GM04503 (cell line): ENCODE data around the gene CIBAR2.

ENCODE experiments used
- DNase-seq: peaks from one replicate; pipeline ENCODE4 v3.0.0-alpha.2; 2012; ENCODE audit warnings: low read depth

CIBAR2 gene

DNA sequence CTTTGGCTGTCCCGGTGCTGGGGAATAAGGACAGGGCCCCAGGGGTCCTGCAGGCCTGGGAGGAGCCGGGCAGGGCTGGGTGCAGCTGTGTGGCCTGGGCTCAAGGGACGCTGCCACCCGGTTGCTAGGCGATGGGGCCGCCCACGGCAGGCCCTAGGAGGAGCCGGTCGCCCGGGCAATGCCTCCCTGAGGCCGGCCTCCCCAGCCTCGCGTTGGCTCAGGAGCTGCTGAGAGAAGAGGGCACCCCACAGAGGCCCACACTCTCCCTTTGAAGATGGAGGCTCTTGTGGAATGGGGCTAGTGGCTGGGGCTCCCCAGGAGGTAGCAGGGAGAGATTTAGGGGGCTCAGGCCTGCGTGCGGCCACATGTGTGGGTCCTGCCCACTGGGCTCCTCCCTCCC, at the start of gene CIBAR2:
CIBAR2 (minus strand) TSS at position 109 of the 400 bp plus-strand sequence. CDS start 120 bp downstream, outside the sequence.
- no peak for DNase-seq

DNA sequence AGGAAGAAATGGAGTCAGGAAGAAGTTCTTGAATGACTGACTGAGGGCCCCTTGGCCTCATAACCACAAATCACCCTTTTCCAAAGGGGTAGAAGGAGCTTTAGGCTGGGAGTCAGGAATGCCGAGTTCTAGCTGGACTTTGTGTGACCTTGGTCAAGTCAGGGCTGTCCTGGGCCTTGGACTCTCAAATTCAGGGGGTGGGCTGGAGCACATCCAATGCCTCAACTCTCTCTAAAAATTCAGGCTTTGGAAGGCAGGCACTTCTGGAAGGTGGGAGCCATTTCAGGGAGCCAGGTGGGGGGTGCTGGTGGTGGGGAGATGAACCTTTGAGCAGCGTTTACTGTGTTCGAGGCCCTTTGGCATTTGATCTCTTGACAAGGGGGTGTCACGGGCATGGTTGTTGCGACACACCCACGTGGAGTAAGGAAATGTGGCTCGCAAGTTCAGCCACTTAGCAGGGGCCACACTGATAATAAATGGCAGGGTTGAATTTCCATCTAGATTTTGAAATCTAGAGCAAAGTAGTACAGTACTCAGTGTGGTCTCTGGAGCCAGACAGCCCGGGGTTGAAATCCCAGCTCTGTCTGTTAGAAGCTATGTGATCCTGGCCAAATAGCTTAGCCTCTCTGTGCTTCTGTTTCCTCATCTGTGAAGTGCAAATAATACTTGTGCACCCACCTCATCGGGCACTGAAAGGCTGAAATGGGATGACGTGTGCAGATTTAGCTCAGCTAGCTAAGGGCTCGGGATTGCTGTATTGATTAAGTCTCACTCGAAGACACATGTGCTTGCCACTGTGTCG, 47.1 kb upstream of the CIBAR2 start:
- no peak for DNase-seq

DNA sequence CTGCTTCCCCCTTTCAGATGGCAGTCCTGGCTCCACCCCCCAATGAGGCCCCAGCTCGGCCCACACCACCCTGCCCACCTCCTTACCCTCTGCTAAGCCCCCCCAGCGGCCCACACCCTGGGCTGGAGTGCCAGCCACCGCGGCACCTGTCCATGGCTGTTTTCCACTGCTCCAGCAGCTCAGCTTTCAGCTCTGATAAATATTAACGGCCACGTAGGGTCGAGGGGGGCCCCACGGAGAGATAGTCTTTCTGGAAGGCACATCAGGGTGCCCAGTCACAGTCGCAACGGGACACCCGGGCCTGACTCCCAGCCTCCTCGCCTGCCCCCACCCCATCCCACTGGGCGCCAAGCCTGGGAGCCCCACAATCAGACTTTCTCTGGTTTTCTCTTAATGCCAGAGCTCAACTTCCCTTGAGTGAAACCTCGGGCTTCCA, 46.5 kb upstream of the CIBAR2 start:
- DNase-seq, result no peak

DNA sequence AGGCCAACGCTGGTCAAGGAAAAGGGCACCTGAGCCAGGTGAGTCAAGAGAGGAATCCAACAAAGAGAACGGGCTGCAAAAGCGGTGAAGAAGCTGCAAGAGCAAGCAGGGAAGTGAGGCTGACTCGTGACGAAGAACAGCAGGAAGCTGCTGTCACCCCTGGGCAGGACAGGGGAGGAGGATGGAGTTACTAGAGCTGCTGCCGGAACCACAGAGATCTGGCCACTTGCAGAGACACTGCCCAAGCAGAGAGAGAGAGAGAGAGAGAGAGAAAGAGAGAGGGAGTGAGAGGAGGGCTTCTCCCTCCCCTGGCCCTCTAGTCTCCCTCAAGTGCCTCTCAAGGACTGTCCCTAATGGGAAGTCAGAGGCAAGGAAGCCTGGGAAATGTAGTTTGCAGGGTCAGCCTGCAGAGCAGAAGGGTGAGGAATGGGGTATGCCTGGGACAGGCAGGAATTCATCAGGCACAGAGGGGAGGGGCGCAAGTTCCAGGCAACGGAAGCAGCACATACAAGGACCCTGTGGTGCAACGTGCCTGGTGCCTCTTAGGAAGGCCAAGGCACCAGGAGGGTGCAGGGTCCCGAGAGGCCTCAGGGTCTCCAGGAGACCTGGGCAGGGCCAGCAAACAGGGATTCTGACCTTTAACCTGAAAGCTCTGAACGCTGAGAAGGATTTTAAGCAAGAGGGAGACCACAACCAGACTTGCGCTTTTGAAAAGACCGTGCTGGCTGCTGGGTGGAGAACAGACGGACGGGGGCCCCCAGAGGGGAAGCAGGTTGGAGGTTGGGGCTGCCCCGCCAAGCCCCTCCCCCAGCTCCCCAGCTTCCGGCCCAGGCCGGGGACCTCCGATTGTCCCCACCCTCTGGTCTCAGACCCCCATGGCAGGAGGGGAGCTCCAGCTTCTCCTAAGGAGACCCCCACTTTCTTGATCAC, 45.8 kb upstream of the CIBAR2 start:
- DNase-seq, result no peak

DNA sequence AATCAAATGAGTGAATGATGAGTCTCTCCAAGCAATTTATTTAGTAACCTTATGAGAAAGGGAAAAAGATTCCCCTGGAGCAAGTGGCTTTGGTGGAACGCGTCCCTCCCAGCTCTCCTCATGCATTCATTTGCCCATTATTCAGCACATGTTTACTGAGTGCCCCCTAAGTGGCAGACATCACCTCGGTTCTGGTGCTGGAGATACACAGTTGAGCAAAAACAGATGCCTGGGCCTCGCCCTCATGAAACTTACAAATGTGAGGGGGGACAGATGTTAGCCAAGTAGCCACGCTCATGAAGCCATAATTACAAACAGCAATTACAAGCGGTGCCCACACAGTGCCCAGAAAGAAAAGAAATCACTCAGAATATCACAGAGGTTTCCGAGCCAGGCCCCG, 45.1 kb upstream of the CIBAR2 start:
- DNase-seq, result no peak

DNA sequence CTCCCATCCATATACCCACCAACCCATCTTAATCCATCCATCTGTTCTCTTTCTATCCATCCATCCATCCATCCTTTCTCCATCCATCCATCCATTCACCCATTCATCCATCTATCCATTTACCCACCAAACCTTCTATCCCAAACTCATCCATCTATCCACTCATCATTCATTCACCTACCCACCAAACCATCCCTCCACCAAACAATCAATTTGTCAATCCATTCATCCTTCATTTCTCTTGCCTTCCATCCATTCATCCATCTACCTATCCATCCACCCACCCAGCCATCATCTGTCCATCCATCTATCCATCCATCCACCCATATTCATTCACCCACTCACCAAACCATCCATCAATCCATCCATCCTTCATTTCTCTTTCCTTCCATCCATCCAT, 44.6 kb upstream of the CIBAR2 start:
- DNase-seq, result no peak

DNA sequence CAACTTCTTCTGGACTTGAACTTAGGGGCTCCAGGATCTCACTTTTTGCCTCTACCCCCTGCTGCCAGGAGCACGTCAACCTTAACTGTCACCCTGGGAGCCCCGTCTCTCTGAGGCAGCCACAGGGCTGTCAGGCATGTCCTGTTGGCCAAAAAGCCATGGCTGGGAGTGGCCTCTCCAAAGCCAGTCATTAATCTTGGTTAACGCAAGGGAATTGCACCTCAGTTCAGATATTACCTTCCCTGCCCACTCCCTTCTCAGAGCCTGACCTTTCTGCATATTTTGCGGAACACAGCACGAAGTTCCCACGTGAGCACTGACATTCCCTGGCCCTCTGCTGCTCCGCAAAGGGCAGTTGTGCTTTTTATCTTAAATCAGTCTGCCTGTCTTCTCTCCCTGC, 44.2 kb upstream of the CIBAR2 start:
- DNase-seq, result no peak

DNA sequence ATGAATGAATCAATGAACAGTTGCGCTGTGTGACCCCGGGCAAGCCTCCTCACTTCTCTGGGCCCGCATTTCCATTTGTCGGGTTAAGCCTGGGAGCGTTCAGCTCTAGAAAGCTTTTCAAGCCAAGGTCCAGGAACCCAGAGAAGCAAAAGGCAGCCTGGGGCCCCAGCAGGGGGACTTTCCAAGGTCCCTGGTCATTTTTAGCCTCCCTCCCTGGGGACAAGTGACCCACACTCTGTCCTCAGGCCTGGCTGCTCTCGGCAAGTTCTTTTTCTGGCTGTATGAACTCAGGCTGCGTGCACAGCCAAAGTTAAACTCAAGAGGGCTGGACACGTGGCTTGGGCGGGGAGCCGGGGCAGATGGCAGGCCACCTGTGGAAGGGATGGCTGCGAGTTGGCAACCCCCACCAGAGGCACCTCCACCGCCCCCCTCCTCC, 41.4 kb upstream of the CIBAR2 start:
- no peak for DNase-seq

DNA sequence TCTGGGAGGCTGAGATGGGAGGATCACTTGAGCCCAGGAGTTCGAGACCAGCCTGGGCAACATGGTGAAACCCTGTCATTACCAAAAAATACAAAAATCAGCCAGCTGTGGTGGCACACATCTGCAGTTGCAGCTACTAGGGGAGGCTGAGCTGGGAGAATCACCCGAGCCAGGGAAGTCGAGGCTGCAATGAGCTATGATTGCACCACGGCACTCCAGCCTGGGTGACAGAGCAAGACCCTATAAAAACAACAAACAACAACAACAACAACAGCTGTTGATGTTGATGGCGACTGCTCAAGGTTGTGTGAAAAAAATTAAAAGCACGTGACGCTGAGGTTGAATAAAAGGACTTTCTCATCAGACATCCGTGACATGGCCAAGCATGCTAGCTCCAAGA, 40.8 kb upstream of the CIBAR2 start:
- no peak for DNase-seq

DNA sequence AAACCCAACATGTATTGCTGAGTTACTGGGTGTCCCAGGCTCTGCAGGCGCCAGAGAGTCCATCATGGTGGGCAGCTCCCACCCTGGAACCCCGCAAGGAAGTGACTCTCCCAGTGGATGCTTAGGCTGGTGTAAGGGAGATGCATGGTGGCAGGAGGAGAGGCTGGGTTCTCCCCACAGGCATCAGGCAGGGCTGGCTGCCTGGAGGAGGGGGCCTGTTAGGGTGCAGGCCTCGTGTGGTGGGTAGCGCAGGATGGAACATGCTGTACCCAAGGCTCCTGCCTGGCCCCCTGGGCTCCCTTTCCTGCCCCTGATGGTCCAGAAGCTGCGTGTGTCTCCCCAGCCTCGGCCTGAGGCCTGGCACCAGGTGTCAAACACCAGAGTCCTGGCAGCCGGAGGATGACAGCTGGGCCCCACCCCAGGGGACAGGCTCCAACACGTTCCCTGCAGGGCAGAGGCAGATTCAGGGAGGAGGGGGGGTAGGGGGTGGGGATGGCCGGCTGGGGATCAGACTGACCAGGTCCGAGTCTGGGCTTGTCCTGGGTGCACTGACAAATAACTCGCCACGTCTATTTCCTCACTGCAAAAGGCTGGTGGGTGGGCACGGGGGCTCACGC, 40.2 kb upstream of the CIBAR2 start:
- DNase-seq, result no peak

DNA sequence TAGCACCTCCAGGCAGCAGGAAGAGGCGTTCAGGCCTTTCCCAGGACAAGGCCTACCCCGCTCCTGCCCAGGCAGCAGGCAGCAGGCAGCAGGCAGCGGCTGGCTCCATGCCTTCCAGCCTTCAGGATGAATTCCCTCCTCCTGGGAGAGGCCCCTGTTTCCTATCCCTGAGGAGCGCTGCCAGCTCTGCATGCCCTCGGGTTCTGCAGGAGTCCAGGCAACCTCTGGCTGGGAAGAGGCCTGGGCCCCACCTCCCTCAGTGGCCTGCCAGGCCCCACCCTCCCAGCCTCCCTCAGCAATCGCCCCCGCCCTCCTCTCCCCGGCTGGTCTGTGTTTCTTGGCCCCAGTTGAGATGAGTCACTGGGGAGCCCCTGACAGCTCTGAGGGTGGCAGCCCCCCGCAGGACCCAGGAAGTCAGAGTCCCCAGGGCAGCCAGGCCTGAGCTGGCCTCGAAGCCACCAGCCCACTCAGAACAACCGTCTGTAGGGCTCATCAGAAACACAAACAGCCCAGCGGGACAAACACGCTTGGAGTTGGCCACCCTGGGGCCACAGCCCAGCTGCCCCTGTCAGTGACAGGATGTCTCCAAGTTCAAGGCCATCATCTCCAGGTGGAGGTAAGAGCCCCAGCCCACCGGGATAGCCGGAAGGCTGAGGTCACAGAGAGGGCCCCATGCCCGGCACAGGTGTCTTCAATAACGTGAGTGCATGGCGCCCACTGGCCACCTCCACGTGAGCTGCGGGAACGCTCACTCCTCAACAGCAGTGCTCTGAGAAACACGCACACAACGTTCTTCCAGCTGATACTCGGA, 39.5 kb upstream of the CIBAR2 start:
- peak; percentile 65 for DNase-seq

DNA sequence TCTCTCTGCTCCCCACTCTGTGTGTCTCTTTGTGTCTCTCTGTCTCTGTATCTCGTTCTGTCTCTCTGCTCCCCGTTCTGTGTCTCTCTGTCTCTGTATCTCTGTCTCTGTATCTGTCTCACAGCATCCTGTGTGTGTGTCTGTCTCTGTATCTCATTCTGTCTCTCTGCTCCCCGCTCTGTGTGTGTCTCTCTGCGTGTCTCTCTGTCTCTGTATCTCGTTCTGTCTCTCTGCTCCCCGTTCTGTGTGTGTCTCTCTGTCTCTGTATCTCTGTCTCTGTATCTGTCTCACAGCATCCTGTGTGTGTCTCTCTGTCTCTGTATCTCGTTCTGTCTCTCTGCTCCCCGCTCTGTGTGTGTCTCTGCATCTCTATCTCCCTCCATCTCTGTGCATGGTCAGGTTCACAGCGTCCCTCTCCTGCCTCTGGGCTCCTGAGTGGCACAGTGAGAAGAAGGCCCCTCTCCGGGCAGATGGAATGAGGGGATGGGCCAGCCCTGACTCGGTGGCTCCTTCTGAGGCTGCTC, 38.9 kb upstream of the CIBAR2 start:
- no peak for DNase-seq

DNA sequence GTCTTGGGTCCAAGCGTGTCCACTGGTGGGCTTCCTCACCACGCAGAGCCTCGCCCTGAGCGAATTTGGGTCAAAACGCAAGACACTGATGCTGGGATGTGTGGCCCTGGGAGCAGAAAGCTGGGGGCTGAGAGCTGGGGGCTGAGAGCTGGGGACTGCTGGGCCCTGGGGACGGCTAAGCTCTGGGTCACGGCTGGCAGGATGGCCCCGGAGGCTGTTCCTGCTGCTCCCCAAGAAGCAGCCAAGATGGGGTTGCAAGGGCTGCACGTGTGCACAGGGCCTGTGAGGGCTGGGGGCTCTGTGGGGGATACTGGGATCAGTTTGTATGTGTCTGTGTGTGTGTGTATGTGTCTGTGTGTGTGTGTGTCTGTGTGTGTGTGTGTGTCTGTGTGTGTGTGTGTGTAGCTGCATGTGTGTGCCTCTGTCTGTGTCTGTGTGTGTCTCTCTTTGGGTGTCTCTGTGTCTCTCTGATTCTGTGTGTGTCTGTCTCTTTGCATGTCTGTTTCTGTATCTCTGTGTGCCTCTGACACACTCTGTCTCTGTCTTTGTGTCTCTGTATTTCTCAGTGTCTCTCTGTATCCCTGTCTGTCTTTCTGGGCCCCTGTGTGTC, 38.2 kb upstream of the CIBAR2 start:
- no peak for DNase-seq

DNA sequence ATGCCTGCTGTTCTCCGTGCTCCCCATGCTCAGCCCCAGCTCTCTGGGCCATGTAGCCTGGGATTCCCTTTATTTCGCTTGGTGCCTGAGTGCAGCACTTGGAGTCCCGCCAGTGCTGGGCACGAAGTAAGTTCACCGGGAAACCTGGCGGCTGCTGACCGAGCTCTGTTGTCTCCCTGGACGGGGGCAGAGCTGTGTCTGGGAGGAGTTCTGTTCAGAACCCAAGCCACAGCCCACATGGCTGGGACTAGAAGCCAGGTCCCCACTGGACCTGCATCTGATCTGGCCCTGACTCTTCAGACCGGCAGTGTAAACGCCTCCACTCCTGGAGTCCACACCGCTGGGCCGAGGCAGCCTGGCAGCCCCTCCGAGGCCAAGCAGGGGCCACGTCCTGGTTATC, 37.5 kb upstream of the CIBAR2 start:
- no peak for DNase-seq

DNA sequence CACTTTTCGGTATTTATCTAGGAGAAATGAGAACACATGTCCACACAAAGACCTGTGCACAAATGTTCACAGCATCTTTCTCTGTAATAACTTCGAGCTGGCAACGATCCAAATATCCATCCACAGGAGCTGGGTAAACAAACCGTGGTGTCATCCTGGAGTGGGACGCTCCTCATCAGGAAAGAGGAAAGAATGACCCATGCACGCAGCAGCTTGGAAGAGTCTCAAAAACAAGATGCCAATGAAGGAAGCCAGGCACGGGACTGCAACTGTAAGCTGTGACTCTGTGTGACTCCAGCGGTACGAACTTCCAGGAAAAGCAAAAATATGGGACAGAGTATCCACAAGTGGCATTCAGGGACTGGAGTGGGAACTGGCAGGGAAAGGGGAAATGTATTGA, 36.7 kb upstream of the CIBAR2 start:
- DNase-seq, result no peak

DNA sequence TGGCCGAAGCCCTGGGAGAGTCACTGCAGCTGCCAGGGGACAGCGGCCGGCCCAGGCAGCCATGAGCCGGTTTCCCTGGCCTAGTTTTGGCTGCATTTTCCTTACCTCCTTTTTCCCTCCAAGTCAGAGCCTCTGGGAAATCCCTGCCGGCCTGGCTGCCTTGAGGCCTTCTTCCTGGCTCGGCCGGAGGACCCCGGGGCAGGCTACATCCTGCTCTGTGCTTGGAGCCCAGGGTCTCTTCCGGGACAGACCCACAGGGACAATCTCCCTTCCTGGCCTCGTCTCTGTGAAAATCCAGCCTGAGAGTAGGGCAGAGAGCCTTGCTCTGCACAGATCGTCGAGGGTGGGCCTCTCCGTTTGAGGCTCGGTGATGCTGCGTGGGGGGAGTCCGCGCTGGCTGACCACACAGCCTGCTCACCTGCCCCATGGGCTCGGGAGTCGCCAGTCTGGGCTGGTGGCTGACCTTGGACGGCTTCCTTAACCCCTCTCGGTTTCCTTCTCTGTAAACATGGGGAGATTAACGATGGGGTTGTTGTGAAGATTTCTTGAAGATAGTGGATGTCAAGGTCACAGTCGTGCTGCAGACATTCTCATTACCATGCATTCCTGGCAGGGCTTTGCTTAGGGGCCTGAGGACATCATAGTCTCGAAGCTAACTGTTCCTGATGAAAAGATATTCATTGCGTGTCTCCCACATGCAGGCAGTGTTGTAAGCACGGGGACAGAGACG, 34.8 kb upstream of the CIBAR2 start:
- no peak for DNase-seq

DNA sequence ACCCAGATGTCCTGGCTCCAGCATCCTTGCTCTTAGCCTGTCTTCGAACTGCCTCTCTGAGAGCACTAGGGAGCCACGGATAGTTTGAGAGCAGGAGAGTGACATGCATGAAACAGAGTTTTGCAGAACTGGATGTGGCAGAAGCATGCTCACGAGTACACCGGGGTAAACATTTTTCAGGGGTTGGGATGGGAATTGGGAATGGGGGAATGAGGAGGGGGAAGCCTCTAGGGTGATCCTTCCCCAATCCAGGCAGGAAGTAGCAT, 34.2 kb upstream of the CIBAR2 start:
- DNase-seq, result no peak

DNA sequence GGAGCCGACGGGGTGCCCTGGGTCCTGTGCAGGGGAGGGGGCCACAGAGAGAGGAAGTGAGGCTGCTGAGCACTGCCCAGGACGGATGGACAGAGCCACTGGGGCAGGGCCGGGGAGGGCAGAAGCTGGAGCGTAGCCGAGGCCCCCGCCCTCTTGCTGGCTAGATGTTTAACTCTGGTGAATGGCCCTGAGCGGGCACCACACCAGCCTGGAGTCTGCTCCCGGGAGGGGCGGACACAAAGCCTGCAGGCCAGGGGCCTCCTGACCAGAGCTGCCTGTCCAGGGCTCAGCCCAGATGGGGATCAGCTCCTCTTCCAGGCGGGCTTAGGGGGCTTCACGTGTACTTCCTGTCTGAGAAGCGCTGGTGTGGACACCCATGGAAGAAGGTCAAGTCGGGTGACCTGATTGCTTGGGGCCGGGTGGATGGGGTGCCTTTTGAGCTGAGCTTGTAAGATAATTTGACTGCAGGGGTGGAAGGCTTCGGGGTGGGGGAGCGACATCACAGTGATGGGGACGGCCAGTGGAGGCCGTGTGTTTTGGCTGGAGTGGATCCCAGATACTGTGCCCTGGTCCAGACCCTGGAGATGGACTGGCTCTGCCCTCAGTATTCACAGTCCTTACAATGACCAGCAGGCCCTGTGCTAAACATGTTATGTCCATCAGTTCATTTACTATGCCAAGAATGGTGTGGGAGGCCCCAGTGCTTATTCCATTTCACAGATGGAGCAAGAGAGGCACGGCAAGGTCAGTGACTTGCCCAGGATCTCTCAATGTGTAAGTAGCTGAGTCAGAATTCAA, 33.7 kb upstream of the CIBAR2 start:
- no peak for DNase-seq

DNA sequence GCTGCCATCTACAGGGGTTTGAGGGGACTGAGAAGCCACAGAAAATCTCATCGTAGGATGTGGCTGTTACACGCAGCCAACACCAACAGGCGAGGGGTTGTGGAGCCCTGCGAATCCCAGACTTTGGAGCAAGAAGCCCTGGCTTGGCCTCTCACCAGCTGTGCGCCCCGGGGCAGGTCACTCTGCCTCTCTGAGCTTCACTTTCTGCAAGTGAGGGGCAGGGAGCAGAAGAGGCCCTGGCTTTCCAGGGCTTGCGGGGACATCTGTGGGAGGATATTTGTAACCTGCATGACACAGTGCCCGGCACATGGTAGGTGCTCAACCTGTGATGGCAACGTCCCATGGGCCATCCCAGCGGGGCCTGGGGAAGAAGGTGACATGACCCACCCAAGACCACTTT, 32.9 kb upstream of the CIBAR2 start:
- DNase-seq, result no peak
